GM06990 (cell line): Measurements from ENCODE around the gene CNPY3.

Experiments
- DNase-seq: peaks from one replicate; pipeline ENCODE4 v3.0.0-alpha.2; 2011; ENCODE audit not compliant: insufficient read length; ENCODE audit errors: extremely low read depth
- H3K27me3 ChIP-seq: replicated peaks from 2 replicates; pipeline ENCODE4 v1.6.0; 2011; ENCODE audit warnings: low read length; ENCODE audit not compliant: control insufficient read depth, insufficient read depth
- H3K36me3 ChIP-seq: 2 replicates; pipeline ENCODE4 v1.5.1; 2011; ENCODE audit warnings: low read length; ENCODE audit not compliant: control insufficient read depth, insufficient read depth
- H3K4me3 ChIP-seq: replicated peaks from 2 replicates; pipeline ENCODE4 v1.5.1; 2011; ENCODE audit warnings: low read depth, mild to moderate bottlenecking, control low read depth, low read length
- CTCF ChIP-seq: IDR thresholded peaks from 2 replicates; pipeline ENCODE4 v1.5.1; 2011; ENCODE audit warnings: low read length, control low read depth, mild to moderate bottlenecking, inconsistent platforms; ENCODE audit not compliant: insufficient read depth, poor library complexity, severe bottlenecking

Gene CNPY3

GRCh38 chr6:42966571-42966970 is 37.3 kb downstream of the CNPY3 start:
- DNase-seq, result no peak
- H3K4me3 ChIP-seq, result no peak overlapping the region
- no peaks in the 10 kb centered on the region for H3K27me3 ChIP-seq
- peaks cover 23% of the 10 kb centered on the region for H3K36me3 ChIP-seq
- no peak for TF ChIP-seq CTCF

GRCh38 chr6:42967228-42967627 is 37.9 kb downstream of the CNPY3 start:
- H3K4me3 ChIP-seq, result no peak overlapping the region
- TF ChIP-seq CTCF, result no peak
- H3K27me3 ChIP-seq, result no peaks in the 10 kb centered on the region
- DNase-seq, result no peak
- peaks cover 21% of the 10 kb centered on the region for H3K36me3 ChIP-seq

- Histone ChIP-seq H3K27me3 (no peaks in the 10 kb centered on the region), H3K36me3 (peaks cover 18% of the 10 kb centered on the region), H3K4me3 (no peak overlapping the region)
- no peak for DNase-seq
- TF ChIP-seq CTCF, result no peak
These were observed 38.9 kb downstream of the CNPY3 start for GRCh38 chr6:42968126-42968701.

GRCh38 chr6:42968783-42969182 is 39.5 kb downstream of the CNPY3 start:
- H3K4me3 ChIP-seq, result no peak overlapping the region
- no peak for DNase-seq
- H3K27me3 ChIP-seq, result no peaks in the 10 kb centered on the region
- no peak for TF ChIP-seq CTCF
- peaks cover 16% of the 10 kb centered on the region for H3K36me3 ChIP-seq

GRCh38 chr6:42969431-42969830 is 40.2 kb downstream of the CNPY3 start:
- Histone ChIP-seq H3K4me3 (no peak overlapping the region), H3K27me3 (no peaks in the 10 kb centered on the region), H3K36me3 (peaks cover 12% of the 10 kb centered on the region)
- no peak for DNase-seq
- TF ChIP-seq CTCF, result no peak

GRCh38 chr6:42969934-42970333 is 40.7 kb downstream of the CNPY3 start:
- DNase-seq, result no peak
- Histone ChIP-seq H3K36me3 (peaks cover 11% of the 10 kb centered on the region), H3K27me3 (no peaks in the 10 kb centered on the region), H3K4me3 (no peak overlapping the region)
- TF ChIP-seq CTCF, result no peak
